HepG2 (cell line): ENCODE data around the gene EEFSEC. TPM values are rescaled to one million over a fixed set of nuclear protein-coding genes. Genes with fewer than 3 reads are reported as not detected.

Experiments used
- ATAC-seq: fragments of 200-7000 bp; cut with Tn5 transposase; 3 replicates; pipeline ENCODE4 v1.9.1; 2020; ENCODE audit warnings: mild to moderate bottlenecking, moderate library complexity
- BruUV-seq: library from RNA; stranded (reverse); fragments of 400-500 nt; replicated peaks from 2 replicates; lab custom pipeline; 2021; lab: Mats Ljungman, UMichigan
- CTCF ChIA-PET: fragments of 300-600 bp; formaldehyde crosslinking; extraction: SDS; loops from one replicate; lab custom pipeline; 2021; ENCODE audit warnings: low total read pairs, inconsistent platforms, low intra/inter-chr PET ratio; lab: Yijun Ruan, JAX
- POLR2A ChIA-PET: fragments of 350-600 bp; sonication (Branson Sonifier 250); formaldehyde crosslinking; loops from one replicate; lab custom pipeline; 2020; ENCODE audit warnings: antibody characterized with exemption, inconsistent platforms; lab: Yijun Ruan, JAX
- DNase-seq: peaks from one replicate; pipeline ENCODE4 v3.0.0-alpha.2; 2015; ENCODE audit warnings: low spot score
- FAIRE-seq: peaks from 3 replicates; lab custom pipeline; 2011; peaks lifted over from hg19 to GRCh38; lab: Jason Lieb, UNC
- H2AFZ ChIP-seq: one replicate; pipeline ENCODE4 v1.6.1; 2011; ENCODE audit warnings: low read length, inconsistent platforms
- H3K27ac ChIP-seq: fragments of 300-600 bp; 3 replicates; pipeline ENCODE4 v1.8.0; 2011; ENCODE audit warnings: mixed run types, mild to moderate bottlenecking, mixed read lengths, low read length, inconsistent platforms; ENCODE audit not compliant: insufficient read depth; ENCODE audit errors: extremely low read length
- H3K27me3 ChIP-seq, 2 experiments: fragments of 200-600 bp in 1 of 2; 2 replicates in 1 of 2; 3 replicates in 1 of 2; pipeline versions ENCODE4 v1.6.0 to v1.8.0; 2011; ENCODE audit warnings: low read length in 2 of 2, mild to moderate bottlenecking in 2 of 2, moderate library complexity in 2 of 2, inconsistent platforms in 1 of 2; ENCODE audit not compliant: insufficient read depth in 2 of 2, control insufficient read depth in 1 of 2
- H3K36me3 ChIP-seq, 2 experiments: fragments of 200-600 bp in 1 of 2; replicated peaks in 1 of 2; 2 replicates in 1 of 2; 3 replicates in 1 of 2; pipeline versions ENCODE4 v1.5.1 to v1.8.0; 2011; ENCODE audit warnings: low read length in 2 of 2, inconsistent platforms in 1 of 2; ENCODE audit not compliant: insufficient read depth in 2 of 2, control insufficient read depth in 1 of 2
- H3K4me1 ChIP-seq: 2 replicates; pipeline ENCODE4 v1.5.1; 2012; ENCODE audit warnings: low read length, inconsistent platforms; ENCODE audit not compliant: insufficient read depth
- H3K4me2 ChIP-seq: 2 replicates; pipeline ENCODE4 v1.6.0; 2011; ENCODE audit warnings: low read depth, low read length, inconsistent platforms
- H3K4me3 ChIP-seq, 3 experiments: fragments of 200-600 bp in 1 of 3; sonication (generic), shearing (Covaris generic) in 1 of 3; replicated peaks in 1 of 3; 2 replicates each; pipeline ENCODE4 v1.5.1; 2011 to 2016; ENCODE audit warnings: low read length in 3 of 3, inconsistent platforms in 2 of 3, low read depth in 2 of 3, mild to moderate bottlenecking in 2 of 3, control low read depth in 1 of 3, mixed read lengths in 1 of 3; ENCODE audit not compliant: insufficient read depth in 1 of 3
- H3K79me2 ChIP-seq: one replicate; pipeline ENCODE4 v1.6.1; 2011; ENCODE audit warnings: low read length, inconsistent platforms; ENCODE audit not compliant: insufficient read depth
- H3K9ac ChIP-seq: 2 replicates; pipeline ENCODE4 v1.6.0; 2011; ENCODE audit warnings: mild to moderate bottlenecking, low read depth, low read length, inconsistent platforms; ENCODE audit not compliant: insufficient read depth
- H3K9me3 ChIP-seq: 2 replicates; pipeline ENCODE4 v1.5.1; 2012; ENCODE audit warnings: mild to moderate bottlenecking, low read length
- H4K20me1 ChIP-seq: 2 replicates; pipeline ENCODE4 v1.6.0; 2011; ENCODE audit warnings: inconsistent platforms, mild to moderate bottlenecking, low read length, moderate library complexity; ENCODE audit not compliant: insufficient read depth
- AKAP8 ChIP-seq: sonication (generic); formaldehyde crosslinking; IDR thresholded peaks from 2 replicates; pipeline ENCODE4 v1.5.1; 2020; ENCODE audit warnings: mild to moderate bottlenecking, missing genetic modification reagents
- ARNTL ChIP-seq: sonication (generic); formaldehyde crosslinking; IDR thresholded peaks from 2 replicates; pipeline ENCODE4 v1.4.0; 2020; ENCODE audit warnings: mild to moderate bottlenecking, missing genetic modification reagents
- KDM5A ChIP-seq: fragments of 200-600 bp; sonication (generic); IDR thresholded peaks from 2 replicates; pipeline ENCODE4 v1.7.0; 2018; ENCODE audit warnings: antibody characterized with exemption, mild to moderate bottlenecking, low read length, borderline replicate concordance
- MXD4 ChIP-seq: IDR thresholded peaks from 2 replicates; pipeline ENCODE4 v1.6.1; 2016; ENCODE audit warnings: mild to moderate bottlenecking, missing biosample characterization, missing genetic modification reagents
- STAT5B ChIP-seq: sonication (generic); formaldehyde crosslinking; IDR thresholded peaks from 2 replicates; pipeline ENCODE4 v1.4.0; 2020; ENCODE audit warnings: missing genetic modification reagents
- TBX2 ChIP-seq: sonication (generic); formaldehyde crosslinking; IDR thresholded peaks from 2 replicates; pipeline ENCODE4 v1.5.0; 2020; ENCODE audit warnings: missing genetic modification reagents, mild to moderate bottlenecking, borderline replicate concordance
- TRAFD1 ChIP-seq: sonication (generic); formaldehyde crosslinking; IDR thresholded peaks from 2 replicates; pipeline ENCODE4 v1.5.1; 2020; ENCODE audit warnings: missing genetic modification reagents, mild to moderate bottlenecking, borderline replicate concordance
- ZC3H4 ChIP-seq: sonication (generic); formaldehyde crosslinking; IDR thresholded peaks from 2 replicates; pipeline ENCODE4 v1.4.0; 2020; ENCODE audit warnings: missing genetic modification reagents, borderline replicate concordance
- ZNF7 ChIP-seq: IDR thresholded peaks from 2 replicates; pipeline ENCODE4 v1.6.1; 2016; ENCODE audit warnings: missing biosample characterization, missing genetic modification reagents
- WGBS: methylation state at CpG from one replicate; pipeline ENCODE4 v1.1.6; 2017; ENCODE audit warnings: low lambda C conversion rate; 5-methylcytosine and 5-hydroxymethylcytosine counted together
- in situ Hi-C: cut with HindIII; loops from 2 replicates; pipeline ENCODE4 v1.10.0; 2017; ENCODE audit warnings: low pct_unique_long_range_greater_than_20kb; ENCODE audit not compliant: extremely low pct_ligation_motif_present
- intact Hi-C: fragments of 100-400 bp; cut with micrococcal nuclease; formaldehyde crosslinking; loops from one replicate; pipeline ENCODE4 v1.10.0; 2022; ENCODE audit not compliant: unreplicated experiment
- polyA plus RNA-seq, 8 experiments: library from polyadenylated mRNA; depleted of rRNA in 3 of 8; stranded (reverse) in 7 of 8; unstranded in 1 of 8; fragments of >200 nt; fragmentation: Illumina TruSeq in 4 of 8; extraction: Trizol in 4 of 8; gene quantifications; 2 replicates each; pipeline versions ENCODE4 v1.2.1 to v1.2.3, GENCODE V29; 2011 to 2016; ENCODE audit warnings: low read depth in 4 of 8, missing spikeins in 1 of 8, mixed read lengths in 1 of 8; ENCODE audit not compliant: insufficient read depth in 1 of 8
- total RNA-seq, 5 experiments: library from RNA; depleted of rRNA; stranded (reverse); fragments of >200 nt; fragmentation: Illumina TruSeq; extraction: Trizol; gene quantifications; 2 replicates each; pipeline ENCODE4 v1.2.3, GENCODE V29; 2016; ENCODE audit warnings: low read depth in 1 of 5
- TF ChIP-seq, protein P1 (sequence below): sonication (generic); formaldehyde crosslinking; IDR thresholded peaks from 2 replicates; pipeline ENCODE4 v1.4.0; 2020; ENCODE audit warnings: mild to moderate bottlenecking, missing genetic modification reagents

Gene EEFSEC
- total and polyA plus RNA-seq, 2 of the 13 experiments (the other 11 are each of a cell fraction or from before 2014, with no cell fraction given): 6.4 to 24.2 TPM

GRCh38 chr3:128369121-128369703 lies 215.9 kb downstream of the EEFSEC start:
- H3K36me3 ChIP-seq: peaks cover 14 to 30% of the 10 kb centered on the region in 2 experiments; a peak in 4 of 5 replicates
- no peak overlapping the region for H3K27ac ChIP-seq
- H3K9ac ChIP-seq: no peak overlapping the region
- CTCF ChIA-PET: no interaction called here
- no peak overlapping the region for H2AFZ ChIP-seq
- no peaks in the 10 kb centered on the region for H3K79me2 ChIP-seq
- TF ChIP-seq MXD4 (CRISPR knock-in tag) (no peak), TRAFD1 (CRISPR knock-in tag) (no peak), ZNF7 (CRISPR knock-in tag) (no peak), ZC3H4 (no peak), KDM5A (no peak), STAT5B (no peak), AKAP8 (CRISPR knock-in tag) (no peak), TBX2 (CRISPR knock-in tag) (no peak), ARNTL (CRISPR knock-in tag) (no peak)
- TF ChIP-seq, protein P1, sequence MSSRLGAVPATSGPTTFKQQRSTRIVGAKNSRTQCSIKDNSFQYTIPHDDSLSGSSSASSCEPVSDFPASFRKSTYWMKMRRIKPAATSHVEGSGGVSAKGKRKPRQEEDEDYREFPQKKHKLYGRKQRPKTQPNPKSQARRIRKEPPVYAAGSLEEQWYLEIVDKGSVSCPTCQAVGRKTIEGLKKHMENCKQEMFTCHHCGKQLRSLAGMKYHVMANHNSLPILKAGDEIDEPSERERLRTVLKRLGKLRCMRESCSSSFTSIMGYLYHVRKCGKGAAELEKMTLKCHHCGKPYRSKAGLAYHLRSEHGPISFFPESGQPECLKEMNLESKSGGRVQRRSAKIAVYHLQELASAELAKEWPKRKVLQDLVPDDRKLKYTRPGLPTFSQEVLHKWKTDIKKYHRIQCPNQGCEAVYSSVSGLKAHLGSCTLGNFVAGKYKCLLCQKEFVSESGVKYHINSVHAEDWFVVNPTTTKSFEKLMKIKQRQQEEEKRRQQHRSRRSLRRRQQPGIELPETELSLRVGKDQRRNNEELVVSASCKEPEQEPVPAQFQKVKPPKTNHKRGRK: no peak
- intact Hi-C loops: no loop called here
- 100% methylated on average over 2 of the region's 2 CpGs for WGBS
- no peak overlapping the region for H3K4me3 ChIP-seq
- BruUV-seq: no TSS peak
- H4K20me1 ChIP-seq: no peaks in the 10 kb centered on the region
- FAIRE-seq (no peak), ATAC-seq (no peak), DNase-seq (no peak)
- no peaks in the 10 kb centered on the region for H3K9me3 ChIP-seq
- no peak overlapping the region for H3K4me2 ChIP-seq
- POLR2A ChIA-PET: no interaction called here
- peaks cover 24% of the 10 kb centered on the region for H3K4me1 ChIP-seq
- H3K27me3 ChIP-seq: no peaks in the 10 kb centered on the region
- in situ Hi-C loops: no loop called here
